HL-60 (cell line): ENCODE results near the gene CCDC154.
"Not testable (repeated sequence)": the region's sequence is repeated elsewhere in the genome, so short reads cannot be mapped to it uniquely, and the experiment has no call there.

ENCODE experiments used
- CTCF ChIP-seq: IDR thresholded peaks from one replicate; pipeline ENCODE4 v1.5.1; 2011; ENCODE audit warnings: low read length, control low read depth, inconsistent platforms; ENCODE audit not compliant: insufficient read depth
- GABPA ChIP-seq: IDR thresholded peaks from 2 replicates; pipeline ENCODE4 v1.6.1; 2012; ENCODE audit warnings: low read depth
- POLR2AphosphoS5 ChIP-seq: IDR thresholded peaks from 2 replicates; pipeline ENCODE4 v1.6.1; 2012; ENCODE audit warnings: low read depth
- REST ChIP-seq: IDR thresholded peaks from 2 replicates; pipeline ENCODE4 v1.6.1; 2012; ENCODE audit warnings: low read depth; ENCODE audit not compliant: insufficient replicate concordance
- SPI1 ChIP-seq: IDR thresholded peaks from 2 replicates; pipeline ENCODE4 v1.6.1; 2012; ENCODE audit warnings: low read depth, mild to moderate bottlenecking, borderline replicate concordance

GRCh38 chr16:1469141-1469540 is 24.8 kb upstream of the CCDC154 start:
- TF ChIP-seq CTCF, GABPA, POLR2AphosphoS5, REST, SPI1: not testable (repeated sequence)
